Lung (tissue), 12 donors: Measurements from ENCODE around the gene HGS. TPM values are rescaled to one million over a fixed set of nuclear protein-coding genes. Genes with fewer than 3 reads are reported as not detected.

ENCODE experiments used
- ATAC-seq: fragments of 200-7000 bp; cut with Tn5 transposase; one replicate; pipeline ENCODE4 v1.9.1; 2020; ENCODE audit warnings: moderate number of reproducible peaks; ENCODE audit not compliant: insufficient read depth, low FRiP score
- DNase-seq, 3 donors: peaks; one replicate each; pipeline ENCODE4 v3.0.0-alpha.2; 2013 to 2017
- H3K27ac ChIP-seq, 2 donors: one replicate each; pipeline ENCODE4 v1.5.1; 2013; ENCODE audit warnings: mild to moderate bottlenecking in 2 of 2, moderate library complexity in 2 of 2, control low read depth in 1 of 2, inconsistent platforms in 1 of 2, low read depth in 1 of 2, low read length in 1 of 2
- H3K27me3 ChIP-seq, 3 donors: one replicate each; pipeline ENCODE4 v1.5.1; 2013; ENCODE audit warnings: low read length in 2 of 3; ENCODE audit not compliant: control insufficient read depth in 3 of 3, insufficient read depth in 3 of 3
- H3K36me3 ChIP-seq, 4 donors: one replicate each; pipeline ENCODE4 v1.5.1; 2013; ENCODE audit warnings: low read length in 4 of 4, mild to moderate bottlenecking in 1 of 4, moderate library complexity in 1 of 4; ENCODE audit not compliant: control insufficient read depth in 4 of 4, insufficient read depth in 4 of 4
- H3K4me1 ChIP-seq, 5 donors: one replicate each; pipeline ENCODE4 v1.5.1; 2013; ENCODE audit warnings: low read length in 5 of 5, mild to moderate bottlenecking in 2 of 5, moderate library complexity in 1 of 5; ENCODE audit not compliant: control insufficient read depth in 5 of 5, insufficient read depth in 5 of 5
- H3K4me3 ChIP-seq: one replicate; pipeline ENCODE4 v1.5.1; 2013; ENCODE audit warnings: mild to moderate bottlenecking, control low read depth, moderate library complexity
- H3K9ac ChIP-seq, 2 donors: one replicate each; pipeline ENCODE4 v1.5.1; 2013; ENCODE audit warnings: low read length in 2 of 2, control low read depth in 1 of 2; ENCODE audit not compliant: insufficient read depth in 1 of 2
- H3K9me3 ChIP-seq, 4 donors: one replicate each; pipeline ENCODE4 v1.5.1; 2013; ENCODE audit warnings: low read length in 3 of 4, mild to moderate bottlenecking in 1 of 4, moderate library complexity in 1 of 4; ENCODE audit not compliant: control insufficient read depth in 4 of 4, insufficient read depth in 3 of 4
- WGBS, 2 donors: extraction: QIAGEN DNeasy Blood & Tissue Kit; methylation state at CpG; one replicate each; pipeline ENCODE4 v1.1.7; 2013; 5-methylcytosine and 5-hydroxymethylcytosine counted together
- polyA plus RNA-seq, 2 donors: library from polyadenylated mRNA; stranded (reverse); fragments of 200-250 nt; gene quantifications; one replicate each; pipeline ENCODE4 v1.2.1, GENCODE V29; 2013
- total RNA-seq, 2 donors: library from RNA; depleted of rRNA in 1 of 2; stranded (reverse); fragments of >200 nt in 1 of 2; gene quantifications; one replicate each; pipeline ENCODE4 v1.2.1, GENCODE V29; 2014 to 2021
- TF ChIP-seq, protein P1 (sequence below): IDR thresholded peaks from 2 replicates; pipeline ENCODE4 v1.5.1; 2012; ENCODE audit warnings: mild to moderate bottlenecking; ENCODE audit errors: control extremely low read depth, extremely low read depth
- donor health status: control.
- donor health status: control.
- donor health status: Bipolar disorder and iron deficiency.
- donor health status: healthy.
- donor health status: DM: yes; HTN: yes; CAD: no.

Gene HGS
- total and polyA plus RNA-seq, 4 donors = 51.5 to 128 (median 108) TPM

GRCh38 chr17:81644976-81645952 is 38.5 kb upstream of the HGS start:
- H3K9me3 ChIP-seq = peaks cover 0 to 11% (median 0%) of the 10 kb centered on the region in 4 donors
- no peak overlapping the region for H3K9ac ChIP-seq
- ATAC-seq (no peak), DNase-seq (no peak)
- peaks cover 6 to 27% (median 18%) of the 10 kb centered on the region in 3 donors for H3K27me3 ChIP-seq
- H3K27ac ChIP-seq = no peak overlapping the region
- TF ChIP-seq, protein P1, sequence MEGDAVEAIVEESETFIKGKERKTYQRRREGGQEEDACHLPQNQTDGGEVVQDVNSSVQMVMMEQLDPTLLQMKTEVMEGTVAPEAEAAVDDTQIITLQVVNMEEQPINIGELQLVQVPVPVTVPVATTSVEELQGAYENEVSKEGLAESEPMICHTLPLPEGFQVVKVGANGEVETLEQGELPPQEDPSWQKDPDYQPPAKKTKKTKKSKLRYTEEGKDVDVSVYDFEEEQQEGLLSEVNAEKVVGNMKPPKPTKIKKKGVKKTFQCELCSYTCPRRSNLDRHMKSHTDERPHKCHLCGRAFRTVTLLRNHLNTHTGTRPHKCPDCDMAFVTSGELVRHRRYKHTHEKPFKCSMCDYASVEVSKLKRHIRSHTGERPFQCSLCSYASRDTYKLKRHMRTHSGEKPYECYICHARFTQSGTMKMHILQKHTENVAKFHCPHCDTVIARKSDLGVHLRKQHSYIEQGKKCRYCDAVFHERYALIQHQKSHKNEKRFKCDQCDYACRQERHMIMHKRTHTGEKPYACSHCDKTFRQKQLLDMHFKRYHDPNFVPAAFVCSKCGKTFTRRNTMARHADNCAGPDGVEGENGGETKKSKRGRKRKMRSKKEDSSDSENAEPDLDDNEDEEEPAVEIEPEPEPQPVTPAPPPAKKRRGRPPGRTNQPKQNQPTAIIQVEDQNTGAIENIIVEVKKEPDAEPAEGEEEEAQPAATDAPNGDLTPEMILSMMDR = no peak
- 85% methylated on average over 29 of the region's 29 CpGs for WGBS, 2 donors
- peaks cover 0 to 2% (median 0%) of the 10 kb centered on the region in 5 donors for H3K4me1 ChIP-seq
- no peak overlapping the region for H3K4me3 ChIP-seq
- peaks cover 0 to 9% (median 0%) of the 10 kb centered on the region in 4 donors for H3K36me3 ChIP-seq

DNA sequence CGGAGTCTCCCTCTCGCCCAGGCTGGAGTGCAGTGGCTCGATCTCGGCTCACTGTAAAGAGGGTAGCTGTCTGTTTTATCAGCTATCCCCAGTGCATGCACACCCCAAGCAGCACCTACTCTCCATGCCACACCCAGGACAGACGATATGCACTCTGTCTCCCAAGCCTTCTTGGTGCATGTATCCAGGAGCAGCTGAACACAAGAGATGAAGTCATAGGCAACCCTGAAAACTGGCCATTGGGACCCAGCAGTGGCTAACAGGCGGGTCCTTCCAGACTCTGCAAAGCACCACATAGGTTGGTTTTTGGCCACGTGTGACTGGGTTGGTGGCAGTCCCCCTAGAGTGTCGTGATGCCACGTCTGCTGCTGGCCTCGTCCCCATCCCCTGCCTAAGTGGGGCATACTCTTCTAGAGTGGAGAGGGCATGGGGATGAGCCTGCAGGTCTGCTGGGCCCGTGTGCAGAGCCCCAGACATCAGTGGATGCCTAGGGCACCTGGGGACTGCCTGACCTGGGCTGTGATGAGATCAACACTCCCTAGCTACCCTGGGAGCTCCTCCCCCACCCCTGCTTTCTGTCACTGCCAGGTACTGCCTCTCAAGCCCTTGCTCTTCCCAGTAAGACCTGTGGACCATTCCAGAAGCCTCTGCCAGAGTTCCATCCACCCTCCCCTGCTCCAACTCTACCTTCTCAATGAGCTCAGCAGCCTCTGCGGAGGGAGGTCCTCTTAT is 36.8 kb upstream of the HGS start:
- TF ChIP-seq, protein P1 = no peak
- no peak overlapping the region for H3K4me3 ChIP-seq
- peaks cover 0 to 2% (median 0%) of the 10 kb centered on the region in 5 donors for H3K4me1 ChIP-seq
- peaks cover 6 to 30% (median 18%) of the 10 kb centered on the region in 3 donors for H3K27me3 ChIP-seq
- peaks cover 0 to 9% (median 0%) of the 10 kb centered on the region in 4 donors for H3K36me3 ChIP-seq
- H3K27ac ChIP-seq = no peak overlapping the region
- 68 to 80% methylated on average over 12 of the region's 12 CpGs for WGBS, 2 donors
- ATAC-seq = no peak
- no peak overlapping the region for H3K9ac ChIP-seq
- DNase-seq = no peak
- peaks cover 0 to 11% (median 0%) of the 10 kb centered on the region in 4 donors for H3K9me3 ChIP-seq

DNA sequence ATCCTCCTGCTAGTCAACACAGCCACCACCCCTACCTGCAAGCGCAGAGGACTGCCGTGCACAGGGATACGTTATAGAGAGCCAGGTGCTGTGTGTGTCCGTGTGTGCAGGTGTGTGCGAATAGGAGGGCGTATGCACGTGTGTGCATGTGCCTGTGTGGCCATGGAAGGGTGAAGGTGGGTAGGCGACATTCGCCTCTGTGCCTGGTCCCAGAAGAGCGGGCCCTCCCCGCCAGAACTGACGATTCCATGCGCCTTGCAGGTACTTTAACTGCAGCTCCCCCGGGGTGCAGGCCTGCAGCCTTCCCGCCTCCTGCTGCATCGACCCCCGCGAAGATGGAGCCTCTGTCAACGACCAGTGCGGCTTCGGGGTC is 36.2 kb upstream of the HGS start:
- no peak for ATAC-seq
- H3K4me1 ChIP-seq = peaks cover 0 to 2% (median 0%) of the 10 kb centered on the region in 5 donors
- no peak for DNase-seq
- no peak overlapping the region for H3K9ac ChIP-seq
- no peak overlapping the region for H3K27ac ChIP-seq
- peaks cover 0 to 9% (median 0%) of the 10 kb centered on the region in 4 donors for H3K36me3 ChIP-seq
- H3K4me3 ChIP-seq = no peak overlapping the region
- TF ChIP-seq, protein P1 = no peak
- WGBS, 2 donors = 36 to 55% methylated on average over 21 of the region's 21 CpGs
- H3K27me3 ChIP-seq = peaks cover 6 to 30% (median 18%) of the 10 kb centered on the region in 3 donors
- peaks cover 0 to 11% (median 0%) of the 10 kb centered on the region in 4 donors for H3K9me3 ChIP-seq
